Naive thymus-derived CD4-positive, alpha-beta T cell (primary cell): Measurements from ENCODE around the gene DNAH6. TPM values are rescaled to one million over a fixed set of nuclear protein-coding genes. Genes with fewer than 3 reads are reported as not detected.

Experiments used
- ATAC-seq: fragments of 150-1000 bp; cut with Tn5 transposase; 2 replicates; pipeline ENCODE4 v1.10.0; 2021; ENCODE audit warnings: mild to moderate bottlenecking, moderate library complexity
- CTCF ChIA-PET: fragments of 350-600 bp; sonication (Branson Sonifier 250); formaldehyde crosslinking; loops from one replicate; lab custom pipeline; 2021; ENCODE audit warnings: antibody characterized with exemption; lab: Charles Lee
- POLR2A ChIA-PET: fragments of 350-600 bp; sonication (Branson Sonifier 250); formaldehyde crosslinking; loops from one replicate; lab custom pipeline; 2021; ENCODE audit warnings: antibody characterized with exemption, inconsistent platforms; lab: Charles Lee
- DNase-seq, 9 donors: peaks; one replicate each; pipeline versions ENCODE4 v3.0.0 to v3.0.0-alpha.2; 2020 to 2022; ENCODE audit warnings: mixed read lengths in 1 of 9
- H3K27ac ChIP-seq: one replicate; pipeline ENCODE4 v1.7.0; 2013; ENCODE audit warnings: mild to moderate bottlenecking, low read depth, low read length, moderate library complexity
- H3K27me3 ChIP-seq, 2 donors: one replicate each; pipeline ENCODE4 v1.7.0; 2013; ENCODE audit warnings: low read length in 2 of 2, mild to moderate bottlenecking in 2 of 2, moderate library complexity in 2 of 2; ENCODE audit not compliant: control insufficient read depth in 2 of 2, insufficient read depth in 2 of 2
- H3K36me3 ChIP-seq, 3 experiments: 1 replicate in 2 of 3; 2 replicates in 1 of 3; pipeline ENCODE4 v1.7.0; 2013; ENCODE audit warnings: low read length in 3 of 3, mild to moderate bottlenecking in 3 of 3, moderate library complexity in 1 of 3; ENCODE audit not compliant: insufficient read depth in 3 of 3, control insufficient read depth in 2 of 3
- H3K4me1 ChIP-seq, 2 donors: one replicate each; pipeline ENCODE4 v1.7.0; 2013; ENCODE audit warnings: low read length in 2 of 2, mild to moderate bottlenecking in 2 of 2, moderate library complexity in 1 of 2; ENCODE audit not compliant: control insufficient read depth in 2 of 2, insufficient read depth in 2 of 2
- H3K4me3 ChIP-seq: 2 replicates; pipeline ENCODE4 v1.7.0; 2013; ENCODE audit warnings: mild to moderate bottlenecking, low read length
- H3K9me3 ChIP-seq, 3 experiments: 1 replicate in 2 of 3; 2 replicates in 1 of 3; pipeline ENCODE4 v1.7.0; 2013; ENCODE audit warnings: low read length in 3 of 3; ENCODE audit not compliant: control insufficient read depth in 2 of 3
- H3K27ac Mint-ChIP-seq, 9 donors: one replicate each; pipeline ENCODE4 v1.8.0; 2020 to 2022; ENCODE audit warnings: mixed read lengths in 9 of 9, mild to moderate bottlenecking in 8 of 9, moderate library complexity in 5 of 9, inconsistent platforms in 2 of 9
- H3K27me3 Mint-ChIP-seq, 5 donors: one replicate each; pipeline ENCODE4 v1.8.0; 2021 to 2022; ENCODE audit warnings: mixed read lengths in 5 of 5, mild to moderate bottlenecking in 1 of 5
- H3K36me3 Mint-ChIP-seq, 5 donors: one replicate each; pipeline ENCODE4 v1.8.0; 2020 to 2022; ENCODE audit warnings: mixed read lengths in 5 of 5, mild to moderate bottlenecking in 3 of 5, inconsistent platforms in 1 of 5
- H3K4me1 Mint-ChIP-seq, 7 donors: one replicate each; pipeline ENCODE4 v1.8.0; 2020 to 2022; ENCODE audit warnings: mixed read lengths in 7 of 7, mild to moderate bottlenecking in 3 of 7, inconsistent platforms in 1 of 7
- H3K4me3 Mint-ChIP-seq, 10 donors: one replicate each; pipeline ENCODE4 v1.8.0; 2020 to 2022; ENCODE audit warnings: mild to moderate bottlenecking in 10 of 10, mixed read lengths in 10 of 10, moderate library complexity in 6 of 10, inconsistent platforms in 2 of 10
- H3K9me3 Mint-ChIP-seq, 11 donors: one replicate each; pipeline ENCODE4 v1.8.0; 2020 to 2022; ENCODE audit warnings: mixed read lengths in 11 of 11, mild to moderate bottlenecking in 4 of 11, inconsistent platforms in 1 of 11, moderate library complexity in 1 of 11
- intact Hi-C, 2 donors: fragments of 100-400 bp; cut with micrococcal nuclease; formaldehyde crosslinking; loops; one replicate each; pipeline ENCODE4 v1.15.1; 2023
- polyA plus RNA-seq, 2 donors: library from polyadenylated mRNA; unstranded; fragments of 300-500 nt; fragmentation: Illumina TruSeq; gene quantifications; one replicate each; pipeline ENCODE4 v1.2.3, GENCODE V29; 2021
- total RNA-seq, 6 experiments: library from RNA in 5 of 6; stranded (reverse) in 5 of 6; gene quantifications; 1 replicate in 5 of 6; 2 replicates in 1 of 6; pipeline ENCODE4 v1.2.3 and lab custom pipeline; 2021 to 2026

DNAH6 gene
- total and polyA plus RNA-seq, 7 experiments from 2014 or later = 0.73 to 2.3 (median 1.3) TPM

DNA sequence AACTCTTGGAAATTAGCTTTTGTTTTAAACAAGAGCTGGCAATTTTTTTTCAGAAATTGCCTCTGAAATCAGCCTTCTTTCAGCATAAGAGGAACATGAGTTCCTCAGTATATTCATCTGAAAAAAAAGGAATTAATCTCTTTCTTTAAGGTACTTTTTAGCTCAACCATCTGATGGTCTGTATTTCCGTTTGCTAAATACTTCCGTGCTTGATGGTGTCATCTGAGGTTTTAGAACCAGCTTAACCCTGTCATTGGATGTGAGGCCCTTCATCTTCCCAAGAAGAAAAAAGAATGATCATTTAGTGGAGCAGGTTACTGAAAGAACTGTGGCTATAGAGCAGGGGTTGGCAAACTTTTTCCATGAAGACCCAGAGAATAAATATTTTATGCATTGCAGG is 189.6 kb downstream of the DNAH6 start:
- H3K36me3 ChIP-seq = no peaks in the 10 kb centered on the region
- H3K4me1 ChIP-seq = peaks cover 0 to 13% of the 10 kb centered on the region in 2 donors
- peaks cover 4 to 39% (median 17%) of the 10 kb centered on the region in 11 donors for H3K9me3 Mint-ChIP-seq
- peaks cover 5 to 73% (median 66%) of the 10 kb centered on the region in 7 donors for H3K4me1 Mint-ChIP-seq
- no peaks in the 10 kb centered on the region for H3K27me3 Mint-ChIP-seq
- H3K36me3 Mint-ChIP-seq = peaks cover 11 to 23% (median 13%) of the 10 kb centered on the region in 5 donors
- ATAC-seq (peak; percentile 45), DNase-seq (peak in 6 of 9 donors; percentile 20 to 47 (median 42))
- CTCF ChIA-PET = interaction anchor here (1.1 kb wide), 1 partner anchor 36 kb away, joined by 3 read pairs; no protein-coding TSS in a partner anchor
- no peak overlapping the region for H3K4me3 ChIP-seq
- H3K4me3 Mint-ChIP-seq = peak overlapping the region in 6 of 10 donors; percentile 10 to 56 (median 41)
- intact Hi-C loops = loop anchor here in 1 of 2 donors (1.0 to 2.0 kb wide), 2 partner anchors 12 to 17 kb away; no protein-coding TSS in a partner anchor
- H3K9me3 ChIP-seq = no peaks in the 10 kb centered on the region
- POLR2A ChIA-PET = interaction anchor here (0.8 to 2.1 kb wide), 8 partner anchors 9 to 219 kb away, joined by 3 to 8 read pairs (median 3); no protein-coding TSS in a partner anchor
- no peaks in the 10 kb centered on the region for H3K27me3 ChIP-seq
- no peak overlapping the region for H3K27ac ChIP-seq
- H3K27ac Mint-ChIP-seq = peak overlapping the region in 5 of 9 donors; percentile 7 to 81 (median 49)

DNA sequence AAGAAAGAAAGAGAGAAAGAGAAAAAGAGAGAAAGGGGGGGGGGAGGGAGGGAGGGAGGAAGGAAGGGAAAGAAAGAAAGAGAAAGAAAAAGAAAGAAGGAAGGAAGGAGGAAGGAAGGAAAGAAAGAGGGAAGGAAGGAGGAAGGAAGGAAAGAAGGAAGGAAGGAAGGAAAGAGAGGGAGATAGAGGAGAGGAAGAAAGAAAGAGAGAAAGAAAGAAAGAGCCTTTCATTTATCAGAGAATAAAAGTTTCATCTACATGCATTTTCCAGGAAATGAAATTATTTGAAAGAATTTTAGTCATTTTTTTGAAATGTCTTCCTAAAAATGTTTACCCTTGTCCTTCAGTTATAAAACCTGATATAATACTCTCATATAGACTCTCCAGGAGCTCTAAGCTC is 192.1 kb downstream of the DNAH6 start:
- Histone ChIP-seq H3K36me3 (no peaks in the 10 kb centered on the region), H3K4me3 (no peak overlapping the region), H3K27me3 (no peaks in the 10 kb centered on the region), H3K9me3 (no peaks in the 10 kb centered on the region), H3K4me1 (peaks cover 0 to 13% of the 10 kb centered on the region in 2 donors), H3K27ac (no peak overlapping the region)
- H3K4me1 Mint-ChIP-seq = peaks cover 6 to 81% (median 68%) of the 10 kb centered on the region in 7 donors
- intact Hi-C loops = no loop called here
- peak overlapping the region in 3 of 9 donors; percentile 10 to 39 (median 34) for H3K27ac Mint-ChIP-seq
- ChIA-PET CTCF (no interaction called here), POLR2A (interaction anchor here (0.6 to 1.5 kb wide), 4 partner anchors 8 to 210 kb away, joined by 3 to 6 read pairs (median 3); no protein-coding TSS in a partner anchor)
- no peaks in the 10 kb centered on the region for H3K27me3 Mint-ChIP-seq
- ATAC-seq (no peak), DNase-seq (no peak)
- peaks cover 0 to 14% (median 6%) of the 10 kb centered on the region in 11 donors for H3K9me3 Mint-ChIP-seq
- H3K4me3 Mint-ChIP-seq = peak overlapping the region in 1 of 10 donors; percentile 56
- H3K36me3 Mint-ChIP-seq = peaks cover 6 to 19% (median 7%) of the 10 kb centered on the region in 5 donors

DNA sequence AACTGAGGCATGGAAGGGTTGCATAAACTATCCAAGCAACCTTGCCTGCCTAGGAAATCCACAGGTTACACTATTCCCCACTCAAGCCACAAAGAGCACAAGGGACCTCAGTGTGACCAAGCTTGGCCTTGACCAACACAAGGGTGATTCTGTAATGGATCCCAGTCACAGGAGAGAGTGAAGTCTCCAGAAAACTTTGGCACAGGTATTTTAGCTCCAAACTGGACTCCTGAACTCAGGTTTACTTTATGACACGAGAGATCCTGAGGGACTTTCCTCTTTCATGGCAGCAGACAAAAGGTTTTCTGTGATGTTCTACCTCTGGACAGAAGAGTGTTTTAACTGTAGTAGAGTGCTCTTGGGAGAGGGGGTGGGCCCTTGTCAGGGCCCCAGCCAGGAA is 195.4 kb downstream of the DNAH6 start:
- intact Hi-C loops = no loop called here
- no peaks in the 10 kb centered on the region for H3K9me3 ChIP-seq
- no peaks in the 10 kb centered on the region for H3K27me3 Mint-ChIP-seq
- CTCF ChIA-PET = interaction anchor here (0.6 kb wide), 1 partner anchor 170 kb away, joined by 4 read pairs; no protein-coding TSS in a partner anchor
- H3K4me1 Mint-ChIP-seq = peaks cover 3 to 72% (median 55%) of the 10 kb centered on the region in 7 donors
- peaks cover 0 to 4% of the 10 kb centered on the region in 2 donors for H3K4me1 ChIP-seq
- no peaks in the 10 kb centered on the region for H3K36me3 ChIP-seq
- ATAC-seq = no peak
- H3K36me3 Mint-ChIP-seq = peaks cover 0 to 12% (median 6%) of the 10 kb centered on the region in 5 donors
- peak overlapping the region in 1 of 9 donors; percentile 31 for H3K27ac Mint-ChIP-seq
- no peak for DNase-seq
- H3K4me3 Mint-ChIP-seq = no peak overlapping the region
- POLR2A ChIA-PET = no interaction called here
- H3K27me3 ChIP-seq = no peaks in the 10 kb centered on the region
- no peak overlapping the region for H3K27ac ChIP-seq
- no peak overlapping the region for H3K4me3 ChIP-seq
- H3K9me3 Mint-ChIP-seq = peaks cover 0 to 10% (median 2%) of the 10 kb centered on the region in 11 donors

DNA sequence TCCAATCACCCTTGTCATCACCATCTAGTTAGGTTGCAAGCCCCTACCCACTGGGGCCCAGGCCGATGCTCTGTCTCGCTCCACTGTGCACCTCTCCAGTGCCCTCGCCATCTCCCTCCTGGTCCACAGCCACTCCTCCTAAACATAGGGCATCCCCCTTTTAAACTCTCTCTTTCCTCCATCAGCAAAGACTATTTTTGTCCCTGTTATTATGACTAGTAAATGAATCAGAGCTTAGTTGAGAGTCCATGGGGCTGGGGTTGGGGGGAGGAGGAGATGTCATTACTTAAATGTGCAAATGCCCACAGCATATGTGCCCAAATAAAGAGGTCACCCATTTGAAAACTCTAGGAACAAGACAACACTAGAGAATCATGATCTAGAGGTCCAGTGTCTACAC is 197.1 kb downstream of the DNAH6 start:
- intact Hi-C loops = no loop called here
- Histone ChIP-seq H3K4me1 (peaks cover 0 to 18% of the 10 kb centered on the region in 2 donors), H3K36me3 (no peaks in the 10 kb centered on the region), H3K27me3 (no peaks in the 10 kb centered on the region), H3K27ac (no peak overlapping the region), H3K9me3 (no peaks in the 10 kb centered on the region), H3K4me3 (no peak overlapping the region)
- POLR2A ChIA-PET = no interaction called here
- Mint-ChIP-seq H3K9me3 (peaks cover 0 to 10% (median 2%) of the 10 kb centered on the region in 11 donors), H3K36me3 (peaks cover 0 to 12% (median 6%) of the 10 kb centered on the region in 5 donors), H3K4me1 (peaks cover 6 to 73% (median 56%) of the 10 kb centered on the region in 7 donors), H3K27ac (peak overlapping the region in 1 of 9 donors; percentile 33), H3K27me3 (no peaks in the 10 kb centered on the region), H3K4me3 (no peak overlapping the region)
- CTCF ChIA-PET = no interaction called here
- no peak for ATAC-seq
- no peak for DNase-seq

DNA sequence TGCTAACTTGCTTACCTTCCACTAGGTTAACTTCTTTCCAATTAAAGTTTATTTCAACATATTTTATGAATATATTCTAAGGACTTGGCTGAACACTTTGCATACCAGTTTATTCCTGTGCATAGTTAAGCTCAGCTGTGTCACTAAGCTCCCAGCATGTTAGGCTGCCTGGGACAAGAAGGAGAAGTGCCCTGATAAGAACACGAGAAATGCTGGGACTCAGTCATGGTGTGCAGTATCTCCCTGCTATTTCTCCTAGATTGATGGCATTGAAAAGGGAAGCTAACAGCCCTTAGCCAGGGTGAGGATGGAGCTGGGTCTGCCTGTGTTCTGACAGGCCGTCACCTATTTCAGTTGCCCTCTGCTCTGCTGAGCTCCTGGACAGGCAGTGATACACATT is 200.3 kb downstream of the DNAH6 start:
- Histone ChIP-seq H3K9me3 (no peaks in the 10 kb centered on the region), H3K27me3 (no peaks in the 10 kb centered on the region), H3K27ac (peak overlapping the region; percentile 58), H3K4me3 (no peak overlapping the region), H3K36me3 (no peaks in the 10 kb centered on the region), H3K4me1 (peaks cover 0 to 19% of the 10 kb centered on the region in 2 donors)
- H3K27ac Mint-ChIP-seq = peak overlapping the region in 8 of 9 donors; percentile 82 to 98 (median 88)
- intact Hi-C loops = loop anchor here in 1 of 2 donors (2.0 kb wide), 1 partner anchor 16 kb away; no protein-coding TSS in a partner anchor
- ATAC-seq = peak; percentile 14
- peaks cover 0 to 6% (median 0%) of the 10 kb centered on the region in 11 donors for H3K9me3 Mint-ChIP-seq
- H3K36me3 Mint-ChIP-seq = peaks cover 0 to 3% (median 0%) of the 10 kb centered on the region in 5 donors
- peak overlapping the region in 8 of 10 donors; percentile 8 to 80 (median 64) for H3K4me3 Mint-ChIP-seq
- DNase-seq = no peak
- POLR2A ChIA-PET = interaction anchor here (0.9 to 1.2 kb wide), 4 partner anchors 9 to 62 kb away, joined by 3 to 5 read pairs (median 4); no protein-coding TSS in a partner anchor
- H3K4me1 Mint-ChIP-seq = peaks cover 11 to 69% (median 55%) of the 10 kb centered on the region in 7 donors
- CTCF ChIA-PET = interaction anchor here (0.8 to 1.6 kb wide), 4 partner anchors 25 to 210 kb away, joined by 3 read pairs; no protein-coding TSS in a partner anchor
- no peaks in the 10 kb centered on the region for H3K27me3 Mint-ChIP-seq

DNA sequence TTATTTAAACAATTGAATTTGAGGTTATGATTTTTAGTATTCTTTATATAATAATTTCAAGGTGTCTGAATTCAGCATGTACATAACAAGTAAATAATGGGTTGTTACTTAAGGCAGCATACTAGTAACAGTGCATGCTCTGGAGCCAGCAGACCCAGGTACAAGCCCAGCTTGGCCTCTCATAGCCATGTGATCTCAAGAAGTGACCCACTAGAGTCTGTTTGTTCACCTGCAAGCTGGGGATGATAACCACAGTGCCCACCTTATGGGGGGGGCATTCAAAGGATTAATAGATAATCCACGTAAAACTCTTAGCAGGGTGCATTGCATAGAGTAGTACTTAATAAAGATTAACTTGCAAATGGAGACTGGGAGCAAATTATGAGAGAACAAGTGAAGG is 201.0 kb downstream of the DNAH6 start:
- intact Hi-C loops = loop anchor here in 1 of 2 donors (1.0 to 2.0 kb wide), 3 partner anchors 8 to 15 kb away; no protein-coding TSS in a partner anchor
- Mint-ChIP-seq H3K36me3 (peaks cover 0 to 3% (median 0%) of the 10 kb centered on the region in 5 donors), H3K9me3 (peaks cover 0 to 5% (median 0%) of the 10 kb centered on the region in 11 donors), H3K4me3 (peak overlapping the region in 8 of 10 donors; percentile 64 to 92 (median 82)), H3K27me3 (no peaks in the 10 kb centered on the region), H3K27ac (peak overlapping the region in 8 of 9 donors; percentile 82 to 98 (median 89)), H3K4me1 (peaks cover 11 to 76% (median 63%) of the 10 kb centered on the region in 7 donors)
- Histone ChIP-seq H3K4me3 (no peak overlapping the region), H3K4me1 (peaks cover 0 to 19% of the 10 kb centered on the region in 2 donors), H3K9me3 (no peaks in the 10 kb centered on the region), H3K36me3 (no peaks in the 10 kb centered on the region), H3K27me3 (no peaks in the 10 kb centered on the region), H3K27ac (peak overlapping the region; percentile 58)
- DNase-seq (no peak), ATAC-seq (no peak)
- CTCF ChIA-PET = interaction anchor here (1.0 to 1.6 kb wide), 4 partner anchors 10 to 209 kb away, joined by 3 to 6 read pairs (median 3); no protein-coding TSS in a partner anchor
- POLR2A ChIA-PET = interaction anchor here (0.8 to 1.3 kb wide), 7 partner anchors 10 to 63 kb away, joined by 3 to 6 read pairs (median 4); no protein-coding TSS in a partner anchor
